ENCODE measurements around the gene SPAAR. TPM values are rescaled to one million over a fixed set of nuclear protein-coding genes. Genes with fewer than 3 reads are reported as not detected.

SPAAR gene
- total and polyA plus RNA-seq, 9 of the 15 experiments (the other 6 are each of a cell fraction or from before 2014, with no cell fraction given) = not detected

DNA sequence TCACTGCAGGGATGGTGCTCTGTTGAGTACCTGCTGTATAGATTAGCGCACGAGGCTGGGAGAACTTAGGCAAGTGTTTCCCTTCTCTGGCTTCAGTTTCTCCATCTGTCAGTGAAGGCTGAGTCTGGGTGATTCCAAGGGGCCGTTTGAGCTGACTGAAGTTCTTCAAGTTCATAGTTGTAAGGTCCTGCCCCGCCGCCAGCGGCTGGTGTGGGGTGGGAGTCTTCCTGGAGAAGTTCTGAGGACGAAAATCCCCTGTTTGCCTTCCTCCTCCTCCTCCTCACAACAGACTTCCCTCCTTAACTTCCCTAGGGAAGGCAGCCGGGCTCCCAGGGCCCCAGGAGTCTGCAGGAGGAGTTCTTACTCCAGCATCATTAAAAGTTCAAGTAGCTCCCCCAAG lies 5.0 kb upstream of the SPAAR start (continued):
- TF ChIP-seq, protein P1, sequence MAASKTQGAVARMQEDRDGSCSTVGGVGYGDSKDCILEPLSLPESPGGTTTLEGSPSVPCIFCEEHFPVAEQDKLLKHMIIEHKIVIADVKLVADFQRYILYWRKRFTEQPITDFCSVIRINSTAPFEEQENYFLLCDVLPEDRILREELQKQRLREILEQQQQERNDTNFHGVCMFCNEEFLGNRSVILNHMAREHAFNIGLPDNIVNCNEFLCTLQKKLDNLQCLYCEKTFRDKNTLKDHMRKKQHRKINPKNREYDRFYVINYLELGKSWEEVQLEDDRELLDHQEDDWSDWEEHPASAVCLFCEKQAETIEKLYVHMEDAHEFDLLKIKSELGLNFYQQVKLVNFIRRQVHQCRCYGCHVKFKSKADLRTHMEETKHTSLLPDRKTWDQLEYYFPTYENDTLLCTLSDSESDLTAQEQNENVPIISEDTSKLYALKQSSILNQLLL (CRISPR knock-in tag; IDR thresholded peaks at IDR 0.05; ENCODE audit: borderline replicate concordance) = no peak
- TF ChIP-seq ZNF561 (CRISPR knock-in tag; conservative IDR thresholded peaks at IDR 0.05) (no peak), CEBPG (CRISPR knock-in tag; IDR thresholded peaks at IDR 0.05) (no peak), CEBPG (tag; conservative IDR thresholded peaks at IDR 0.05 in 1 of 2, IDR thresholded peaks at IDR 0.05 in 1 of 2) (no peak), MYBL2 (IDR thresholded peaks at IDR 0.05; ENCODE audit: low read depth) (no peak), MYBL2 (CRISPR knock-in tag; IDR thresholded peaks at IDR 0.05; ENCODE audit: borderline replicate concordance) (no peak), HLTF (IDR thresholded peaks at IDR 0.05) (no peak), ZKSCAN8 (CRISPR knock-in tag; IDR thresholded peaks at IDR 0.05) (no peak), ZNF274 (IDR thresholded peaks at IDR 0.05; ENCODE audit: borderline replicate concordance, low read depth, low read length) (no peak), TSHZ1 (CRISPR knock-in tag; IDR thresholded peaks at IDR 0.05) (no peak), DMBX1 (CRISPR knock-in tag; IDR thresholded peaks at IDR 0.05; ENCODE audit: borderline replicate concordance) (no peak), POLR2G (IDR thresholded peaks at IDR 0.05; ENCODE audit: low read depth, low read length) (no peak)

Data from K562 (cell line).